Stromal cell of bone marrow (primary cell): Measurements from ENCODE around the gene TBC1D20.
"Not testable (repeated sequence)": the region's sequence is repeated elsewhere in the genome, so short reads cannot be mapped to it uniquely, and the experiment has no call there.

ENCODE experiments used
- DNase-seq: peaks from one replicate; pipeline ENCODE4 v3.0.0-alpha.2; 2012; ENCODE audit warnings: low read depth

The TBC1D20 gene, protein sequence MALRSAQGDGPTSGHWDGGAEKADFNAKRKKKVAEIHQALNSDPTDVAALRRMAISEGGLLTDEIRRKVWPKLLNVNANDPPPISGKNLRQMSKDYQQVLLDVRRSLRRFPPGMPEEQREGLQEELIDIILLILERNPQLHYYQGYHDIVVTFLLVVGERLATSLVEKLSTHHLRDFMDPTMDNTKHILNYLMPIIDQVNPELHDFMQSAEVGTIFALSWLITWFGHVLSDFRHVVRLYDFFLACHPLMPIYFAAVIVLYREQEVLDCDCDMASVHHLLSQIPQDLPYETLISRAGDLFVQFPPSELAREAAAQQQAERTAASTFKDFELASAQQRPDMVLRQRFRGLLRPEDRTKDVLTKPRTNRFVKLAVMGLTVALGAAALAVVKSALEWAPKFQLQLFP

GRCh38 chr20:462199-462991, at the start of gene TBC1D20:
Gene TBC1D20 (minus strand): TSS chr20:462533. CDS start chr20:462405, 128 bp downstream.
- peak; percentile 76 for DNase-seq

DNA sequence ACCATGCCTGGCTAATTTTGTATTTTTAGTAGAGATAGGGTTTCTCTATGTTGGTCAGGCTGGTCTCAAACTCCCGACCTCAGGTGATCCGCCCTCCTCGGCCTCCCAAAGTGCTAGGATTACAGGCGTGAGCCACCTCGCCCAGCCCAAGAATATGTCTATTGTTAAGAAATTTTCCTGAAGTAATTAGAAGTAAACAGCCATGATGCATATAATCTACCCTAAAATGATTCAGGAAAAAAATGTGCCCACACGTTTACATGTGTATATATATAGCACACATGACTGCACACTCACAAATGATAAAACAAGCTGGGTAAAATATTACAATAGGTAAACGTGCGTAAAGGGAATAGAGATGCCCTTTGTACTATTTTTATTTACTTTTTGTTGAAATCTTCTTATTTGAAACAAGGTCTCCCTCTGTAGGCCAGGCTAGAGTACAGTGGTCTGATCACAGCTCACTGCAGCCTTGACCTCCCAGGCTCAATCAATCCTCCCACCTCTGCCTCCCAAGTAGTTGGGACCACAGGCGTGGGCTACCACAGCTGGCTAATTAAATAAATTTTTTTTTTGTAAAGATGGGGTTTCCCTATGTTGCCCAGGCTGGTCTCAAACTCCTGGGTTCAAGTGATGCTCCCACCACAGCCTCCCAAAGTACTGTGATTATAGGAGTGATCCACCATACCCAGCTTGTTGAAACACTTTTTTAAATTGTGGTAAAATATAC, 48.2 kb upstream of the TBC1D20 start:
- DNase-seq, result not testable (repeated sequence)

DNA sequence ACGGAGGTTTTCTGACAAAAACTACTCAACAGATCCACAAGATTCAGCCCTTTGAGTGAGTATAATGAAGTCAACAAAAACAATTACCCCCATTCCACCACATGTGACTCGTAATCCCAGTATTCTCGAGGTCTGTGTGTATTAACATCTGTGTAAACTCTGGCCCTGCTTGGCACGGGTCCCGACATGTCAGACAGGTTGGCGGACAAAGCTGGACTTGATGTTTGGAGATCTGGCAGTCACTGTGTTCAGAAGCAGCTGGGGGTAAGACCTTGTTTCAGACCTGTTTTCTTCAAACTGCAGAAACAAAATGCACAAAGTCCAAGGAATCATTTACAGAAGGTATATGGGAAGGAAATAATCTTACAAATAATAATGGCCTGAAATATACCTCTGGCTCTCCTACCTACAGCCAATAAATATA, 46.0 kb upstream of the TBC1D20 start:
- DNase-seq, result not testable (repeated sequence)

GRCh38 chr20:507761-508332, 45.5 kb upstream of the TBC1D20 start:
- DNase-seq, result no peak

GRCh38 chr20:507006-507758, 44.8 kb upstream of the TBC1D20 start:
- no peak for DNase-seq

GRCh38 chr20:504632-505075, 42.3 kb upstream of the TBC1D20 start:
- DNase-seq, result no peak

DNA sequence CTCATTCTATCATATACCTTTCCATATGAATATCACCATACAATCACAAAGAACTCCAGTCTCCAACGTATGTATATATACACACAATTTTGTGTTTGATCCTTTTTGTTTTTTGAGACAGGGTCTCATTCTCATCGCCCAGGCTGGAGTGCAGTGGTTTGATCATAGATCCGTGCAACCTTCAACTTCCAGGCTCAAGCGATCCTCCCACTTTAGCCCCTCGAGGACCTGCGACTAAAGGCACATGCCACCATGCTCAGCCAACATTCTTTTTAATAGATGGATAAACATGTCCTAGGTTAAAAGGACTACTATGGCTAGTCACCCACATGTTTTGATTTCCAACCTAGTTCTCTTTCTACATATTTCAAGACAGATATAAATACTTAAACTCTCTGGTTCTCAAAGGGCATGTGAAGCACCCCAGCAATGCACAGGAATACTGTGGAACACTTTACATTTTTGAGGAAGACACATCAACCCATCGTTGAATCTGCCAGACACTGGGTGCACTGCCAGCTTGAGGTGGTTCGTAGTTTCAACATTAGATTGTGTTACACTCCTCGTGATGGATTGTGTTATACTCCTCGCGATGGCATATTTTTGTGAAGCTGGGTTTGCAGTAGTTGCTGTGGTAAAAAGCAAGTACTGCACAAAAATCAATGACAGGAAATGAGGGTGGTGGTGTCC, 40.9 kb upstream of the TBC1D20 start:
- no peak for DNase-seq

DNA sequence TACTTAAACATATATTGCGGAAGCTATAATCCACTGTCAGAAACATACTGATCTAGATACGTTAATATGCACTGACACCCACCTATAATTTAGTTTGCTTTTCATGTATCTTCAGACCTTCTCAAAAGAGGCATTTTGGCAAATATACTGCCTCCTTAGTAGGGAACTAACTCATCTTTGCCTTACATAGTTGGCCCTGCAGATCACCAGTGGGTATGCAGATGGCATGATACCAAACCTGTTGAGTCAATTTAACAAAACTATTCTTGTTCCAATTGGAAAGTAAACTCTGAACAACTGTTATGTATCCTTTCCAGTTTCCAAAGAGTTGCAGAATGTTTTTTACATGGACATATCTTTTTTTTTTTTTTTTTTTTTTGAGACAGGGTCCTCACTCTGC, 35.6 kb upstream of the TBC1D20 start:
- DNase-seq, result no peak

DNA sequence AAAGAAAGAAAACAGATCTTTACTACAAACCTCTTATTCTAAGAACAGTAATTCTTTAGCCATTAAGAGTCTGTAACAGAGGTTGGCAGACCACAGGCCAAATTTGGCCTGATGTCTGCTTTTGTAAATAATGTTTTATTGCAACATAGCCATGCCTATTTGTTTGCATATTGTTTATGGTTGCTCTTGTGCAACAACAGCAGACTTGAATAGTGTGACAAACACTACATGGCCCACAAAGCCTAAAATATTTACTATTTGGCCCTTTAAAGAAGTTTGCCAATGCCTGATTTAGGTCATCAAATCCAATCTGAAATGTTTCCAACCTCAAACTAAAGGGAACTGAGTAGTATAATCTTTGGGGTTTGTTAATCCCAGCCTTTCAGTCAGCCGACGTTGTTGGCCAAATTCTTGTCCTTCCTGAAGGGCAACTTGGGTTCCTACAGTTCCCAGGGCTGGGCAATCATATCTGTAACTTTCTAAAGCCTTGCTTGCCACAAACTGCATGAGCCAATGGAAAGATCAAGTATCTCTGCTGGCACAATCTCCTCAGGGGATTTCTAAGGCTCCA, 33.9 kb upstream of the TBC1D20 start:
- DNase-seq, result peak; percentile 62

DNA sequence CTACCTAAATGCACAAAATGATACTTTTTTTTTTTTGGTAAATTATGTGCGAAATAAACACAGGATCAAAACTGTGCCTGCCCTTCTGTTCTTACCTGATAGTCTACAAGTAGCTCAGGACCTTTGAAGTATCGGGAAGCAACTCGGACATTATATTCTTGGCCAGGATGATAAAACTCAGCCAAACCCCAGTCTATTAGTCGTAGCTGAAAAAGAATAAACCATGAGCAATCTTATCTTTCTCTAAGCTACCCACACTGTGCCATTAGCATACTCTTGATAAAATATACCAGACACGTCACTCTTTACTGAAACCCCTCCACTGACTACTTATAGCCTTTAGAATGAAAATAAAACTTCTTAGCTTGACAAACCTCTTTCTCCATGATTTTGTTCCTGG, 29.8 kb upstream of the TBC1D20 start:
- no peak for DNase-seq

GRCh38 chr20:487655-488054, 25.3 kb upstream of the TBC1D20 start:
- no peak for DNase-seq

DNA sequence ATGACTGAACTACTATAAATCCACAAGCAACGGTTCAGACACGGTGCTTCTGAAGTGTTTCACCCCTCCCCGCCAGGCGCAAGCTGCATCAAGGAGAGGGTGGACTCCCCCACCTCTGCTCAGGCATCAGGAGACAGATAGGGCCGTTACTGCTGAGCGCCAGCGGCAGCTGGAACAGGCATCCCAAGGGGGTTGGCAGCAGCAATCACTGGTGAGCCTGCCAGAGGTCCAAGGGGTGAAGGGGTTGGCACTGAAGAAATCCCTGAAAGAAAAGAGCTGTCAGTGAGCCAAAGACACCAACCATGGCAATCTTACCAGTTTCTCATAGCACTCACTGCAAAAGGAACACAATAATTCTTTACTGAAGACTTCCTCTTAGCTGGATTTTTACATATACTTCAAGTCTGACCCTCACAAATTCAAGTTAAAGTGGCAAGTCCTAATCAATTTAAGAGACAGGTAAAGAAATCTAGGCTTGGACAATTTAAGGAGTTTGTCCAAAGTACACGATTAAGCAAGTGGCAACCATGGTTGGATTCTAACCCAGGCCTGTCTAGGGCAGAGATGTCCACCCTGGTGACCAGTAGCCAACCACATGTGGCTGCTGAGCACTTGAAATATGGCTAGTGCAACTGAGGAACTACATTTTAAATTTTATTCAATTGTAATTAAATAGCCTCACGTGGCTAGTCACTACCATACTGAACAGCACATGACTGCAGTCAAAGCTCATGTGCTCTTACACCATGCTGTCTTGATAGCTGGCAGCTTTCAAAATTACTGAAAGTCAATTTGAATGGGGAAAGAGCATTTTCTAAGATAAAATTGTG, 21.7 kb upstream of the TBC1D20 start:
- no peak for DNase-seq

GRCh38 chr20:481167-481566, 18.8 kb upstream of the TBC1D20 start:
- DNase-seq, result no peak

GRCh38 chr20:480044-480443, 17.7 kb upstream of the TBC1D20 start:
- DNase-seq, result no peak

- DNase-seq, result no peak
Observed at GRCh38 chr20:479487-479886, 17.2 kb upstream of the TBC1D20 start.

DNA sequence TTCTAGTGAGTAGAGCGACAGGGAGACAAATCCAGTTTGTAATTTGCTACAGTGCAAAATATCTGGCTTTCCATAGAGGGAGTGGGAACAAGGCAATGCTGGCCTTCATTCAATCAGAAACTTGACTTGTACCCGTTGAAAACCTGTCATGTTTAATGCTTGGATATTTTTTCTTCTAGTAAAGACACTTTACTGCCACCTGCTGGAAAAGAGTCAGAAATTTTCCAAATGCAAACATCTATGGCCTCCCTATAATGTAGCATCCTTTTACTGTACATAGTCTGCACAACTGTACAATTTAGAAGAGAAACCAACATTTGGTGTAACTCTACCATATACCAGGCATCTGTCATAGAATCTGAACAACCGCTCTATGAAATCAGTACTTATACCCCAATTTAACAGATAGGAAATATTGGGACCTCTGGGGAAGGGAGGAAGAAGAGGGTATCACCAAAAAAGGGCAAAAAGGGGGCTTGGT, 16.7 kb upstream of the TBC1D20 start:
- DNase-seq, result no peak

- peak; percentile 61 for DNase-seq
Observed at GRCh38 chr20:478010-478948, 15.9 kb upstream of the TBC1D20 start.
